Stomach smooth muscle (tissue), 2 donors: ENCODE measurements around the gene AGER.

Experiments used
- H3K27ac ChIP-seq: one replicate; pipeline ENCODE4 v1.7.0; 2013; ENCODE audit warnings: mild to moderate bottlenecking, low read length, inconsistent platforms
- H3K27me3 ChIP-seq, 2 donors: one replicate each; pipeline ENCODE4 v1.7.0; 2013; ENCODE audit warnings: low read length in 2 of 2; ENCODE audit not compliant: insufficient read depth in 2 of 2, control insufficient read depth in 1 of 2
- H3K36me3 ChIP-seq, 2 donors: one replicate each; pipeline ENCODE4 v1.7.0; 2013; ENCODE audit warnings: low read length in 2 of 2; ENCODE audit not compliant: control insufficient read depth in 2 of 2, insufficient read depth in 2 of 2
- H3K4me1 ChIP-seq: one replicate; pipeline ENCODE4 v1.7.0; 2013; ENCODE audit warnings: low read length; ENCODE audit not compliant: control insufficient read depth, insufficient read depth
- H3K4me3 ChIP-seq, 2 donors: one replicate each; pipeline ENCODE4 v1.7.0; 2013; ENCODE audit warnings: low read length in 2 of 2
- H3K9ac ChIP-seq, 2 donors: one replicate each; pipeline ENCODE4 v1.7.0; 2013; ENCODE audit warnings: low read length in 2 of 2, mild to moderate bottlenecking in 1 of 2
- H3K9me3 ChIP-seq, 2 donors: one replicate each; pipeline ENCODE4 v1.7.0; 2013; ENCODE audit warnings: low read length in 2 of 2; ENCODE audit not compliant: control insufficient read depth in 2 of 2
- donor health status: healthy.
- donor health status: Pancreatic carcinoma.

The AGER gene

DNA sequence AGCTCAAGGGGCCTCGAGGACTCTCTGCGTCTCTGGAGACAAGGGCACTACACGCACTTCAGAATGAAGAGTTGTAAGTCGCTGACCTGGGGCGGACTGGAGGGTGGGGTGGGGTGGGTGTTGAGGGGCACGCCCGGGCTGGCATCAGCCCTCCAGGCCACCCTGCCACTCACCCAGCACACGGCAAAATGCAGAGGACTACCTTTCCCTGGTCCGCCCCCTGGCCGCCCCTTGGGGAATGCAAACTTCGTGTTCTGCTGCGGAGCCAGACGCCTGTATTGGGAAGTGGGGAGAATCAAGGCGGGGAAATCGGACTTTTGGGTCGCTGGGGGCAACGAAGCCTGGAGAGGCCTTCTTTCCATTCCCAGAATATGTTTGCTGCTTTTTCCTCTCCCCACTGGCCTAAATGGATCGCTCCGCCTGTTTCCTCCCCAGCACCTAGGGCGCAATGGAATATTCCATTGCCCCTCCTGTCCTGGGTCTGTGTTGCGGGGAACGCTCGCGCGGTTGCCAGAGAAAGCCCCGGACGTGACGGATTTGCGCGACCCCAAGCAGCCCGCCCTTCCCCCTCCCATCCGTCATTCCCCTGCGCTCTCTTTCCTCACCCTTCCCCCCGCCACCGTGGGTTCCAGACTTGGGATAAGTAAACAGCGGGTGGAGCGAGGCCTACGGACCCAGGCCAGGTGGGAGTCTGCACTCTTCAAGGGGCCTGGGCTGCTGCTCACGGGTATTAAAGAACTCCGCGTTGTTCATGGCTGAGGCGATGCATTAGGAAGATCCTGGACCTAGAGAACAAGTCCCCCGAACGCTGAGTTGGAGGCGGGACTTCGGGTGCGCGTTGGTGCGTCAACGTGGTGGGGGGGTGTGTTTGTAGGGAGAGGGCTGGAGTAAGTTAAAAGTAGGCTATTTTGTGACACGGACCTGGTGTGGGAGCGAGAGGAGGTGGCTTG is 30.2 kb downstream of the AGER start, which contains the start of gene PPT2:
TSS of gene PPT2 (plus strand) at position 578 of the 950 bp plus-strand sequence. CDS start 454 bp downstream, outside the sequence.
- Histone ChIP-seq H3K36me3 (peaks cover 20 to 30% of the 10 kb centered on the region in 2 donors), H3K4me1 (peaks cover 53% of the 10 kb centered on the region)

GRCh38 chr6:32152769-32153563 is 31.1 kb downstream of the AGER start:
- Histone ChIP-seq H3K9ac (peak overlapping the region; percentile 69 to 89), H3K9me3 (no peaks in the 10 kb centered on the region), H3K4me1 (peaks cover 53% of the 10 kb centered on the region), H3K4me3 (peak overlapping the region; percentile 74 to 96), H3K27ac (peak overlapping the region; percentile 92), H3K36me3 (peaks cover 12 to 22% of the 10 kb centered on the region in 2 donors), H3K27me3 (no peaks in the 10 kb centered on the region)

More for the DNA sequence above, 30.2 kb downstream of the AGER start, which contains the start of gene PPT2:
- peak within 1 kb of the TSS; percentile 74 to 96 for H3K4me3 ChIP-seq
- peak within 1 kb of the TSS; percentile 92 for H3K27ac ChIP-seq
- no peaks in the 10 kb centered on the region for H3K27me3 ChIP-seq
- H3K9ac ChIP-seq = peak within 1 kb of the TSS; percentile 69 to 89
- no peaks in the 10 kb centered on the region for H3K9me3 ChIP-seq

DNA sequence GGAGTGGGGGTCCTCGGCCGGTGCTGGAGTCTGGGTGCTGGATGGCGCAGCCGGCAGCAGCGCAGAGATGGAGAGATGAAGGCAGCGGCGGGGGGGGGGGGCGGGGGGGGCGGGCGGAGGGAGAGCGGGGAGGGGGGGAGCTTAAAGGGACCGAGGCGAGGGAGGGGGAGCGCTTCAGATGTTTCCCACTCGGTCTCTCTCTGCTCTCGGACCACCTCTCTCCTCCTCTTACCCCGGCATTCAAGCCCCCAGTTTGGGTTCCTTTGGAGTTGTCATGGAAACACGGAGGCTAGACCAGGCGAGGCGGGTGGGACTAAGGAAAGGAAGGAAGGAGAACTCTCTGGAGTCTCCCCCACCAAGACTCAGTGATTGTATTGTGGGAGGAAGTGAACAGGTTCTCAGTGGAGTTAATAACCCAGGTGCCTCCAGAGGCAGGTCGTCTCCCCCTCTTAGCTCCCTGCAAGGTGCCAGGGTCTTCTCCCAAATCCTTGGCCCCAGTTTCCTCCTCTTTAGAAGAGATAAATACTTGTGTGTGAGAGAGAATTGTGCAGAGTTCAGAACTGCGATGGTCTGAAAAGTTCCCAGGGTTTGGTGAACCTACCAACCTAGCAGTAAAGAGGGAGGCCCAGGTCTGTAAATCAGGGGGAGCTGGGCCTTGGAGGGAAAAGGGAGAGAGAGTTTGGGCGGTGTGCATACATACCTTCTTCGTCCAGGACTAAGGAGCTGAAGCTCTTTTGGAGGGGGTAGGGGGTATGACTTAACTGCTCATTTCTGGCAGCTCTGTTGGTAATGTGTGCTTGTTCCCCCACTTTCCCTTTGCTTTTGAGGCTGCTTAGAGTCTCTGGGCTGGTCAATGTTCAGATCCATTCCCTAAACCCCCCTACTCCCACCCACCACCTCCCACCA is 31.9 kb downstream of the AGER start, which contains the start of gene PRRT1:
TSS of gene PRRT1 (minus strand) at position 77 of the 906 bp plus-strand sequence. CDS start 112 bp downstream, outside the sequence.
- peaks cover 53% of the 10 kb centered on the region for H3K4me1 ChIP-seq
- peak within 1 kb of the TSS; percentile 78 to 89 for H3K9ac ChIP-seq
- H3K36me3 ChIP-seq = peaks cover 6 to 16% of the 10 kb centered on the region in 2 donors
- peak within 1 kb of the TSS; percentile 92 for H3K27ac ChIP-seq
- H3K9me3 ChIP-seq = no peaks in the 10 kb centered on the region
- H3K27me3 ChIP-seq = no peaks in the 10 kb centered on the region
- peak within 1 kb of the TSS; percentile 90 to 96 for H3K4me3 ChIP-seq

- H3K27ac ChIP-seq = peak overlapping the region; percentile 24
- peaks cover 53% of the 10 kb centered on the region for H3K4me1 ChIP-seq
- no peaks in the 10 kb centered on the region for H3K9me3 ChIP-seq
- H3K36me3 ChIP-seq = peaks cover 3 to 10% of the 10 kb centered on the region in 2 donors
- H3K27me3 ChIP-seq = no peaks in the 10 kb centered on the region
- peak overlapping the region; percentile 51 to 78 for H3K9ac ChIP-seq
- H3K4me3 ChIP-seq = peak overlapping the region; percentile 90 to 96
Measured at GRCh38 chr6:32151181-32151862, 32.7 kb downstream of the AGER start.

- Histone ChIP-seq H3K36me3 (peaks cover 3 to 5% of the 10 kb centered on the region in 2 donors), H3K27ac (no peak overlapping the region), H3K4me3 (peak overlapping the region; percentile 90 to 96), H3K9ac (peak overlapping the region in 1 of 2 donors; percentile 22), H3K4me1 (peaks cover 47% of the 10 kb centered on the region), H3K9me3 (no peaks in the 10 kb centered on the region), H3K27me3 (no peaks in the 10 kb centered on the region)
Measured at GRCh38 chr6:32149932-32150870, 33.9 kb downstream of the AGER start.

DNA sequence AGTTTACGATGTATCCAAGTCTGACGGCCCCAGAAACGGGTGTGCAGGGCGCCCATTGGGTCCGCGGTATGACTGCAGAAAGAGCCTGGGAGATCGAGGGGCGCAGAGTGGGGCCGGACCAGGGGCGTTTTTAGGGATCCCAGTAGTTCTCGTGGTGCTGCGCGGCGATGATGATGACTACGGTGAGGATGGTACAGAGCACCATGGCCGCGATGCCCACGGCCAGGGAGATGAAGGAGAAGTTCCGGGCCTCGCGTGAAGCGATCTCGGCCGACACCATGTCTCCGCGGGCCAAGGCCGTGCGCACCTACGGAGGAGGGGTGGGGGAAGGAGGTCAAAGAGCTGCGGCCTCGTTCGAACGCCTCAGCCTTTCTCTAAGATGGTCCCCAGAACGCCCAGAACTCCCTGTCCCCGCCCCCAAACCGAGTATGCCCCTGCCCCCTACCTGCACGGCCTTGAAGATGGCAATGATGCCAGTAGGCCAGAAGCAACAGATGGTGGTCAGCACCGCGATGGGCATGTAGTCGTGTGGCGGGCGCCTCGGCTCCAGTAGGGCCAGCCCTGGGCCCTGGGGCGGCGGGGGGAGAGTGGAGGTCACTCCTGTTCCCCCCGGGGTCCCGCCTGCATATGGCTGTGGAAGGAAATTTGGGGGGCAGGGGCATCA is 34.8 kb downstream of the AGER start:
- no peak overlapping the region for H3K9ac ChIP-seq
- H3K4me1 ChIP-seq = peaks cover 38% of the 10 kb centered on the region
- no peaks in the 10 kb centered on the region for H3K27me3 ChIP-seq
- H3K27ac ChIP-seq = no peak overlapping the region
- H3K4me3 ChIP-seq = no peak overlapping the region
- peaks cover 3 to 5% of the 10 kb centered on the region in 2 donors for H3K36me3 ChIP-seq
- no peaks in the 10 kb centered on the region for H3K9me3 ChIP-seq

DNA sequence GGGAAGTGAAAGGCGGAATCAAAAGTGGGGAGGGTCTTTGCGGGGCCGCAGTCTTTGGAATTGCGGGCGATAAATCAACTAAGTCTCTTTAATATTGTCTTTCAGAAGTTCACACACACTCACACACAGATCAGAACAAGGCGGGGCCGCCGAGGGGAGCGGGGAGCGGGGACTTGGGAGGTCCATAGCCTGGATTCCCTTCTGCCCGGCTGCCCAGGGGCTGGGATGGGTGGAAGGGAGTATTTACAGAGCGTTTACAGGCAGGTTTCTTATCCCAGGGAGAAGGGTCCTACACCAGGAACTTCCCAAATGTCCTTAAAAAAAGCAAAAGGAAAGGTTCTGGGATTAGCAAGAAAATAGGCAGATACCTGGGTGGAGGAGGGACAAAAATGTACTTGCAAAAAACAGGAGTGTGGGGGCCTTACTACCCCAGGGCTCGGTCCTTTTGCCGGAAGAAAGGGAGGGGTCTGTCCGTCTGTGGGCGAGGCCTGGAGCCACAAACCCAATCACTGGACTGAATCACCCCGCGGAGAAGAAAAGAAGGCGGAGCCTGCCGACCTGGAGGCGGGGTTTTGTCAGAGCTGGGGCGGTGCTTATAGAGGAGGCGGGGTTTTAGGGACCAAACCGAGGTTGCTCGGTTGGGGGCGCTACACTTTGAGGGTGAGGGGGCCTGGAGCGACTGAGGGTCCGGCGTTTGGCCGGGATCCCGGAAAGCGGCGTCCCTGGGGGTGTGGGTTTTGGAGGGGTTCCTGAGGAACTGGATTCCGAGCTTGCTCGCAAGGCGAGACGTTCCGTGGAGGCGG is 35.6 kb downstream of the AGER start:
- H3K27me3 ChIP-seq = no peaks in the 10 kb centered on the region
- no peak overlapping the region for H3K9ac ChIP-seq
- H3K9me3 ChIP-seq = no peaks in the 10 kb centered on the region
- no peak overlapping the region for H3K4me3 ChIP-seq
- peaks cover 3 to 5% of the 10 kb centered on the region in 2 donors for H3K36me3 ChIP-seq
- peaks cover 36% of the 10 kb centered on the region for H3K4me1 ChIP-seq
- H3K27ac ChIP-seq = no peak overlapping the region

DNA sequence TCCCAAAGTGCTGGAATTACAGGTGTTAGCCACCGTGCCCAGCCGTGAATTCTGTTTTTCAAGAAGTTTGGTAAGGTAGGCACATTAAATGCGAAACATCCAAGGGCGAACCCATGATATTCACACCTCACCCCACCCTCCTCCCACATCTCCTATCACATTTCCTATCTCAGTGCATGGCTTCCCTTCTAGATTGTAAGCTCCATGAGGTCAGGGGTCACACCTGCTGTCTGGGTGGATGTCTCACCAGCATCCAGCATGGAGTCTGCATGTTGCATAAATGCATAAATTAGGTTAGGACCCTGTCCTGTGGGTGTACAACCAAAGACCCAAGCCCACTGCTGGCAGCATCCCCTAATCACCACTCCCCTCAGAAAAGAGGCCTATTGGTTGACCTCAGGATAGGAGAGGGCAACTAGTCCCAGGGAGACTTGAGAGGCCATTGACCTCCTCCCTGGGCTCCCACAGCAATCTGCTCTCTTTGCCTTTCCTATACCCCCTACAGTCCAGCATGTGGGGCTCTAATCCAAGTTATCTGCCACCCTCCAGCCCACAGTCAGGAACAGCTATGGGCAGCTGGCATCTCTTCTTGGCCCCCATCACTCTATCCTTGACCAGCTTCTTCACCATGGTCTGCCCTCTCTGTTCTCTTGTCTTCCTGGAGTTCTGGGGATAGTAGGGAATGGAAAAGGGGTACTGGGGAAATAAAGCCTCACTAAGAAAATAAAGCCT is 36.5 kb downstream of the AGER start:
- H3K4me3 ChIP-seq = no peak overlapping the region
- H3K27ac ChIP-seq = no peak overlapping the region
- H3K9me3 ChIP-seq = no peaks in the 10 kb centered on the region
- peaks cover 27% of the 10 kb centered on the region for H3K4me1 ChIP-seq
- H3K27me3 ChIP-seq = no peaks in the 10 kb centered on the region
- peaks cover 3 to 5% of the 10 kb centered on the region in 2 donors for H3K36me3 ChIP-seq
- no peak overlapping the region for H3K9ac ChIP-seq
